MM.1S (cell line): ENCODE data around the gene TMEM82.

Source experiments
- DNase-seq: peaks from one replicate; pipeline ENCODE4 v3.0.0-alpha.2; 2015
- H2AFZ ChIP-seq: fragments of 300-600 bp; sonication (generic); 2 replicates; pipeline ENCODE4 v1.6.0; 2016; ENCODE audit warnings: antibody characterized with exemption, low read length
- H3F3A ChIP-seq: fragments of 300-600 bp; sonication (generic); 2 replicates; pipeline ENCODE4 v1.6.1; 2016; ENCODE audit warnings: mild to moderate bottlenecking, antibody characterized with exemption, low read length, moderate library complexity, mixed read lengths; ENCODE audit not compliant: insufficient read depth
- H3K27ac ChIP-seq: fragments of 300-600 bp; sonication (generic); 2 replicates; pipeline ENCODE4 v1.5.1; 2016; ENCODE audit warnings: mild to moderate bottlenecking, low read length
- H3K27me3 ChIP-seq: fragments of 300-600 bp; sonication (generic); replicated peaks from 2 replicates; pipeline ENCODE4 v1.6.0; 2016; ENCODE audit warnings: low read length; ENCODE audit not compliant: insufficient read depth
- H3K36me3 ChIP-seq: fragments of 300-600 bp; sonication (generic); replicated peaks from 2 replicates; pipeline ENCODE4 v1.6.1; 2016; ENCODE audit warnings: mild to moderate bottlenecking, low read length, mixed read lengths; ENCODE audit not compliant: insufficient read depth
- H3K4me1 ChIP-seq: fragments of 300-600 bp; sonication (generic); 2 replicates; pipeline ENCODE4 v1.6.1; 2016; ENCODE audit warnings: low read length, mixed read lengths
- H3K4me2 ChIP-seq: fragments of 300-600 bp; sonication (generic); 2 replicates; pipeline ENCODE4 v1.6.0; 2016; ENCODE audit warnings: low read depth, low read length
- H3K4me3 ChIP-seq: fragments of 300-600 bp; sonication (generic); 2 replicates; pipeline ENCODE4 v1.5.1; 2016; ENCODE audit warnings: low read length, mixed read lengths
- H3K79me2 ChIP-seq: fragments of 300-600 bp; sonication (generic); 2 replicates; pipeline ENCODE4 v1.6.1; 2016; ENCODE audit warnings: mixed run types, low read length, mixed read lengths
- H3K9ac ChIP-seq: fragments of 300-600 bp; sonication (generic); 2 replicates; pipeline ENCODE4 v1.6.1; 2016; ENCODE audit warnings: low read length, mixed read lengths
- H3K9me2 ChIP-seq: fragments of 300-600 bp; sonication (generic); replicated peaks from 2 replicates; pipeline ENCODE4 v1.6.1; 2016; ENCODE audit warnings: mild to moderate bottlenecking, low read length, mixed read lengths; ENCODE audit not compliant: insufficient read depth
- H3K9me3 ChIP-seq: fragments of 300-600 bp; sonication (generic); replicated peaks from 2 replicates; pipeline ENCODE4 v1.6.1; 2016; ENCODE audit warnings: mild to moderate bottlenecking, low read length, mixed read lengths; ENCODE audit not compliant: insufficient read depth
- H4K20me1 ChIP-seq: fragments of 300-600 bp; sonication (generic); 2 replicates; pipeline ENCODE4 v1.6.1; 2016; ENCODE audit warnings: mild to moderate bottlenecking, low read length, moderate library complexity, mixed read lengths; ENCODE audit not compliant: insufficient read depth
- CTCF ChIP-seq: fragments of 300-600 bp; sonication (generic); IDR thresholded peaks from 2 replicates; pipeline ENCODE4 v1.5.1; 2016; ENCODE audit warnings: antibody characterized with exemption, low read length, mixed read lengths
- EZH2 ChIP-seq: fragments of 300-600 bp; sonication (generic); optimal IDR thresholded peaks from 2 replicates; pipeline ENCODE3; 2017; ENCODE audit warnings: low read depth, mild to moderate bottlenecking, antibody characterized with exemption, low read length, mixed read lengths
- EZH2phosphoT487 ChIP-seq: fragments of 300-600 bp; sonication (generic); IDR thresholded peaks from 2 replicates; pipeline ENCODE4 v1.6.1; 2018; ENCODE audit warnings: antibody characterized with exemption, low read length

Gene TMEM82

GRCh38 chr1:15722411-15722810 is 19.9 kb upstream of the TMEM82 start:
- no peak for DNase-seq
- no peaks in the 10 kb centered on the region for H4K20me1 ChIP-seq
- no peak for TF ChIP-seq CTCF
- TF ChIP-seq EZH2: no peak
- no peak for TF ChIP-seq EZH2phosphoT487
- no peaks in the 10 kb centered on the region; the same call in 1 of the 2 replicates for H3K36me3 ChIP-seq
- H3K27me3 ChIP-seq: no peaks in the 10 kb centered on the region
- no peak overlapping the region for H3K27ac ChIP-seq
- no peaks in the 10 kb centered on the region for H3K9me3 ChIP-seq
- H3K4me2 ChIP-seq: no peak overlapping the region
- no peaks in the 10 kb centered on the region for H3K79me2 ChIP-seq
- no peak overlapping the region for H2AFZ ChIP-seq
- no peaks in the 10 kb centered on the region for H3F3A ChIP-seq
- no peak overlapping the region for H3K9ac ChIP-seq
- H3K4me3 ChIP-seq: no peak overlapping the region
- no peaks in the 10 kb centered on the region for H3K4me1 ChIP-seq
- no peaks in the 10 kb centered on the region for H3K9me2 ChIP-seq

GRCh38 chr1:15722836-15723532 is 19.3 kb upstream of the TMEM82 start:
- no peaks in the 10 kb centered on the region; the same call in 1 of the 2 replicates for H3K36me3 ChIP-seq
- H3K4me3 ChIP-seq: no peak overlapping the region
- no peak for DNase-seq
- H3K9ac ChIP-seq: no peak overlapping the region
- H3K27me3 ChIP-seq: no peaks in the 10 kb centered on the region
- H2AFZ ChIP-seq: no peak overlapping the region
- H3K4me1 ChIP-seq: no peaks in the 10 kb centered on the region
- no peaks in the 10 kb centered on the region for H3K9me3 ChIP-seq
- no peaks in the 10 kb centered on the region for H3K79me2 ChIP-seq
- no peak for TF ChIP-seq EZH2
- no peak for TF ChIP-seq EZH2phosphoT487
- TF ChIP-seq CTCF: no peak
- H3K9me2 ChIP-seq: no peaks in the 10 kb centered on the region
- no peaks in the 10 kb centered on the region for H4K20me1 ChIP-seq
- H3K27ac ChIP-seq: no peak overlapping the region
- H3F3A ChIP-seq: no peaks in the 10 kb centered on the region
- H3K4me2 ChIP-seq: no peak overlapping the region

- DNase-seq: no peak
- no peak for TF ChIP-seq CTCF
- no peak for TF ChIP-seq EZH2phosphoT487
- no peak for TF ChIP-seq EZH2
- Histone ChIP-seq H3K9ac (no peak overlapping the region), H3K27me3 (no peaks in the 10 kb centered on the region), H4K20me1 (no peaks in the 10 kb centered on the region), H3K36me3 (no peaks in the 10 kb centered on the region; the same call in 1 of the 2 replicates), H3K9me2 (no peaks in the 10 kb centered on the region), H3K27ac (no peak overlapping the region), H3K4me3 (no peak overlapping the region), H3K4me2 (no peak overlapping the region), H2AFZ (no peak overlapping the region), H3K4me1 (no peaks in the 10 kb centered on the region), H3F3A (no peaks in the 10 kb centered on the region), H3K9me3 (no peaks in the 10 kb centered on the region), H3K79me2 (no peaks in the 10 kb centered on the region)
These were observed 18.6 kb upstream of the TMEM82 start for GRCh38 chr1:15723631-15724246.
